ENCODE data around the gene OMP.

DNA sequence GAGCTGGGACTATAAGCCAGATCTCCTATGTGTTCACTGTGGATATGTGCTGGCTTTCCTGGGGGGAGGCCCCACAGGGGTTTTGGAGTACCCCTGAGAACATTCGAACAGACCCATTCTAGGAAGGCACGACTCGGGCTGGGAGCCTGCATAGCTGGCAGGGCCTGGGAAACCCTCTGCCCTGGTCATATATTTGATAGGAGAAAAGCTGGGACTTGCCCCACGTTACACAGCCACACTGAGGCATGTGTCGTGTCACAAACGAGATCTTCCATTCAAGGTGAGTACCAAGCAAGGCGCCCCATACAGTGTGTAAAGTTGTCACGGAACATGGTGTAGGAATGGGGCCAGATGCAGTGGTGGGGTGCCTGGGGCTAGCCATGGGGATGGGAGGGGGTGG, 36.6 kb downstream of the OMP start:
- TF ChIP-seq CTCF (IDR thresholded peaks at IDR 0.05): no peak
- TF ChIP-seq POLR2A (IDR thresholded peaks at IDR 0.05): no peak

All from body of pancreas (tissue), 4 donors.